GM12892 (cell line): ENCODE results near the gene ERFE.

Experiments used
- POLR2A ChIP-seq: IDR thresholded peaks from 2 replicates; pipeline ENCODE4 v1.6.1; 2011; ENCODE audit warnings: low read depth, low read length, control low read depth
- POLR2AphosphoS5 ChIP-seq: IDR thresholded peaks from 2 replicates; pipeline ENCODE4 v1.6.1; 2011; ENCODE audit warnings: low read depth, low read length, control low read depth
- TAF1 ChIP-seq: IDR thresholded peaks from 2 replicates; pipeline ENCODE4 v1.6.1; 2011; ENCODE audit warnings: low read depth, mild to moderate bottlenecking, control low read depth, low read length, borderline replicate concordance

DNA sequence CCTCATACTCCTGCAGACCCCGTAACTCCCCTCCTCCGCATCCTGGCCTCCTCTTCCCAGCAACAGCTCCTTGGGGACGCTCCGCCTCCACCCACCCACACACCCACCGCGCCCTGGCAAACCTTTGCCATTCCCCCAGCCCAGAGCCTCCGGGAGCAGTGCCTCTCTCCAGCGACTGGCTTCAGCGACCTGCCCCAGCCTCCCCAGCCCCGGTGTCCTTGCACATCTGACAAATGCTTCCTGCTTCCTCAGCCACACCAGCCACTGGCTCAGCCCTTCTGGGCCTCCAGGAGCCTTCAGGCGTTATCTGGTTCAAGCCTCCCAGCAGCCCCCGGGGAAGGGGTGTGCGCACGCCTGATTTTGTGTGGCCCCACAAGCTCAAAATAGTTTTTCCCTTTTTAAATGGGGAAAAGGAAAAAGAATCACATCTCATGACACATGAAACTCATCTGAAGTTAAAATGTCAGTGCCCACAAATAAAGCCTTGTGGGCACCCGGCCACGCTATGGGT is 44.4 kb upstream of the ERFE start:
- TF ChIP-seq POLR2A (no peak), POLR2AphosphoS5 (no peak), TAF1 (no peak)
